Cardiac fibroblast (primary cell): Measurements from ENCODE around the gene CCR9.

Experiments used
- DNase-seq, 2 donors: peaks; one replicate each; pipeline versions ENCODE4 v3.0.0 to v3.0.0-alpha.2; 2010; ENCODE audit warnings: low read depth in 2 of 2
- H3K4me3 ChIP-seq, 2 donors: replicated peaks in 1 of 2; 1 replicate in 1 of 2; 2 replicates in 1 of 2; pipeline ENCODE4 v1.5.1; 2011; ENCODE audit warnings: low read depth in 2 of 2, low read length in 2 of 2, mild to moderate bottlenecking in 2 of 2, moderate library complexity in 1 of 2
- CTCF ChIP-seq: IDR thresholded peaks from one replicate; pipeline ENCODE4 v1.5.1; 2011; ENCODE audit warnings: low read depth, mild to moderate bottlenecking, low read length, inconsistent platforms

CCR9 gene

GRCh38 chr3:45872569-45872968 is 13.8 kb upstream of the CCR9 start:
- no peak for DNase-seq
- TF ChIP-seq CTCF: no peak

GRCh38 chr3:45873036-45873435 is 13.3 kb upstream of the CCR9 start:
- DNase-seq: no peak
- TF ChIP-seq CTCF: no peak
- no peak overlapping the region for H3K4me3 ChIP-seq

More at GRCh38 chr3:45872569-45872968, 13.8 kb upstream of the CCR9 start:
- H3K4me3 ChIP-seq: no peak overlapping the region

GRCh38 chr3:45873638-45874037 is 12.7 kb upstream of the CCR9 start:
- no peak for DNase-seq
- TF ChIP-seq CTCF: no peak
- no peak overlapping the region for H3K4me3 ChIP-seq

- no peak overlapping the region for H3K4me3 ChIP-seq
- no peak for TF ChIP-seq CTCF
- DNase-seq: no peak
These were observed 11.5 kb upstream of the CCR9 start for GRCh38 chr3:45874677-45875346.

- no peak for TF ChIP-seq CTCF
These were observed 8.2 kb upstream of the CCR9 start for GRCh38 chr3:45878124-45878523.

GRCh38 chr3:45880725-45881077 is 5.6 kb upstream of the CCR9 start:
- H3K4me3 ChIP-seq: no peak overlapping the region
- no peak for TF ChIP-seq CTCF
- DNase-seq: no peak

More at GRCh38 chr3:45878124-45878523, 8.2 kb upstream of the CCR9 start:
- H3K4me3 ChIP-seq: no peak overlapping the region
- DNase-seq: no peak
